IPS DF 4.7 (cell line): ENCODE data around the gene LBHD1.
"Not testable (repeated sequence)": the region's sequence is repeated elsewhere in the genome, so short reads cannot be mapped to it uniquely, and the experiment has no call there.

Source experiments
- DNase-seq: peaks from one replicate; pipeline ENCODE4 v3.0.0-alpha.2; 2013; ENCODE audit warnings: low spot score; ENCODE audit errors: extremely low read depth

The LBHD1 gene

GRCh38 chr11:62671608-62672389 is at the start of gene LBHD1, which contains the start of gene UQCC3:
Gene LBHD1 (minus strand): TSS chr11:62672267. CDS start chr11:62670031, 2,236 bp downstream.
Gene UQCC3 (plus strand): TSS chr11:62671673. CDS start chr11:62671746, 73 bp downstream.
- DNase-seq = no peak

DNA sequence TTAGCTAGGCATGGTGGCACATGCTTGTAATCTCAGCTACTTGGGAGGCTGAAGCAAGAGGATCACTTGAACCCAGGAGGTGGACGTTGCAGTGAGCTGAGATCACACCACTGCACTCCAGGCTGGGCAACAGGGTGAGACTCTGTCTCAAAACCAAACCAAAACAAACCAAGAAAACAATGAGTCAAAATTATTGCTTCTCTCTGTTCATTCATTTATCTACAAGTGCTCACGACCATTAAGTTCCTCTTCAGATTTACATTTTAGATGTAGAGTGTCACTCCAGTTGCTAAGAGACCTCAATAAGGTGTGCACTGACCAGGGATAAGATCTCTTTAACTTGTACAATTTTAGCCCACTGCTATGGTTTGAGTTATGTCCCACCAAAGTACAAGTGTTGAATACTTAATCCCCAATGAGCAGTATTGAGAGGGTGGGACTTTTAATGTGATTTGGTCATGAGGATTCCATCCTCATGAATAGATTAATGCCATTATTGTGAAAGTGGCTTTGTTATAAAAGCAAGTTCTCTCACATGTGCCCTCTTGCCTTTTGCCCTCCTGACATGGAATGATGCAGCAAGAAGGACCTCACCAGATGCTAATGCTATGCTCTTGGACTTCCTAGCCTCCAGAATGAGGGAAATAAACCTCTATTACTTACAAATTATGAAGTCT is 47.4 kb upstream of the LBHD1 start:
- no peak for DNase-seq

GRCh38 chr11:62716816-62717215 is 44.7 kb upstream of the LBHD1 start:
- no peak for DNase-seq

DNA sequence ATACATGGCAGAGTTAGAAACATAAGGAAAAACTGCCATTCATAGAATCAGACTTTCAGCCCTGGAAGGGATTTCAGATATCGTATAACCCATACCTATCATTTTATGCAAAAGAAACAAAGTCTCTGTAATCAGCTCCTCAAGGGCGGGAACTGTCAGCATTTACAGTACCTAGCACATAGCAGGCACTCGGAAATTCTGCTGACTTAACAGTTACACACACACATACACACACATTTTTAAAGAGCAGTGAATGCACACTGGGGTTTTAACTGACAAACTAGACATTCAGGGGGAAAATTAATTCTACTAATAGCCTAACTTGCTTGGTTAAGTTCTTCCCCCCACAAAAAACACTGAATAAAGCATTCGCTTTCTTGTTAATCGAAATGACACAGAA is 44.1 kb upstream of the LBHD1 start:
- no peak for DNase-seq

GRCh38 chr11:62715150-62716130 is 43.4 kb upstream of the LBHD1 start:
- DNase-seq = no peak

DNA sequence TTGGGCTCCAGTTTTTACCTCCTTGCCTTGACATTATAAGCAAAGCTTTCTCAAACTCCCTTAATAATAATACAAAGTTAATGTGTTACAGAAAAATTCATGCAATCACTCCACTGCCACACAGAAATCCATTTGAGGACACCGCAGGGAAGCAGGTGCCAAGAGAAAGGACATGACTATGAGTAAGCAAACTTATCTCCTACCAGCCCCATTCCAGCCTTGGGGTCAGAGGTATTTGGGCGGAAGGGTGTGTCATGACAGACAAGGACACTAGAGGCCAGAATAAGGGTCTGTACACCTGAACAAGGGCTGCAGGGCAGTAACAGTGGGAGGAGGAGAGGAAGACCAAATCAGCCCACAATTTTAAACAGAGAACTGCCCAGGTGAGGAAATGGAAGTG is 41.3 kb upstream of the LBHD1 start:
- DNase-seq = no peak

- DNase-seq = no peak
These were observed 40.8 kb upstream of the LBHD1 start for GRCh38 chr11:62712861-62713260.

- no peak for DNase-seq
These were observed 40.3 kb upstream of the LBHD1 start for GRCh38 chr11:62712276-62712812.

- no peak for DNase-seq
These were observed 37.9 kb upstream of the LBHD1 start for GRCh38 chr11:62710001-62710345.

DNA sequence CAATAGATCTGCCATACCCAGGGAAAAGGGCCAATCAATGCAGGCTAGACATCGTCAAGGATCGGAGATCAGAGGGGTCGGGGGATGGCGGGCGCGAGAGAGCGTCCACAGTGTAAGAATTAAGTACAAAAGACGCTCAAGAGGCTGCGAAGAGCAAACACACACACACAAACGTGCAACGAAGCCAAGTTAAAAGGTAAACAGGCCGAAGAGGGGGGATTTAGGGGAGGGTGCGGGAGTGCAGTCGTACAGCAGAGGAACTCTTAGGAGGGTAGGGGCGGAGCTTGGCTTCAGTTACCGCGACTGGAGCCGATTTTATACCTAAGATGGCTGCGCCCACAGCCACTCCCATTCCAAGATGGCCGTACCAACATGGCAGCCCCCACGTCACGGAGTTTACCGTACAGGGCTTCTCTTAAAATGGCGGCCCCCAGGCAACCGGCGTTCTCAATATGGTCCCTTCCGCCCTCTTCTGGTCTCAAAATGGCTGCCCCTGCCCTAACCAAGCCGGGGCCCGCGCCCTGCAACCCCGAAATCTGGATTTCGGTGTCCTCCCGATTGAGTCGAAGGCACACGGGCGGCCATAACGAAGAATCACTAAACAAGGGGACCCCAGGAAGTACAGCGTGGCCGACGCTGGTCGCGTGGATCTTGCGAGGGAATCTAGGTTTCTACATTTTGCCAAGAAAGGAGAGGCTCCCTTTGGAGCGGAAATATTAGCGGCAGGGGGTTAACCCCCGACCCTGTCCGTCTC is 37.4 kb upstream of the LBHD1 start:
- no peak for DNase-seq

- DNase-seq = no peak
These were observed 36.7 kb upstream of the LBHD1 start for GRCh38 chr11:62708793-62709192.

GRCh38 chr11:62708392-62708791 is 36.3 kb upstream of the LBHD1 start:
- no peak for DNase-seq

- no peak for DNase-seq
These were observed 35.3 kb upstream of the LBHD1 start, which contains the start of the genes BSCL2 and GNG3 for GRCh38 chr11:62707277-62707861. Gene BSCL2 (minus strand): TSS chr11:62707424. CDS start chr11:62707195, 229 bp downstream. Gene GNG3 (plus strand): TSS chr11:62707676. CDS start chr11:62708296, 620 bp downstream.

- no peak for DNase-seq
These were observed 34.8 kb upstream of the LBHD1 start for GRCh38 chr11:62706850-62707247.

- no peak for DNase-seq
These were observed 34.1 kb upstream of the LBHD1 start for GRCh38 chr11:62705880-62706849.

GRCh38 chr11:62705413-62705812 is 33.3 kb upstream of the LBHD1 start:
- no peak for DNase-seq

DNA sequence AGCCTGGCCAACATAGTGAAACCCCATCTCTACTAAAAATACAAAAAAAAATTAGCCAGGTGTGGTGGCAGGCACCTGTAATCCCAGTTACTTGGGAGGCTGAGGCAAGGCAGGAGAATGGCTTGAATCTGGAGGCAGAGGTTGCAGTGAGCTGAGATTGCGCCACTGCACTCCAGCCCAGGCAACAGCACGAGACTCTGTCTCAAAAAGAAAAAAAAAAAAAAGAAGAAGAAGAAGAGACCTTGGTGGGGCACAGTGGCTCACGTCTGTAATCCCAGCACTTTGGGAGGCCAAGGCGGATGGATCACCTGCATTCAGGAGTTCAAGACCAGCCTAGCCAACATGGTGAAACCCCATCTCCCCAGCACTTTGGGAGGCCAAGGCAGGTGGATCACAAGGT is 31.9 kb upstream of the LBHD1 start:
- DNase-seq = not testable (repeated sequence)

GRCh38 chr11:62702246-62702645 is 30.2 kb upstream of the LBHD1 start:
- DNase-seq = no peak
